IMR-90 (cell line): ENCODE data around the gene ADAMTS17. TPM values are rescaled to one million over a fixed set of nuclear protein-coding genes. Genes with fewer than 3 reads are reported as not detected.

Source experiments
- ATAC-seq: fragments of 200-7000 bp; cut with Tn5 transposase; 2 replicates; pipeline ENCODE4 v1.9.1; 2020; ENCODE audit warnings: low read depth, mild to moderate bottlenecking, moderate library complexity
- BruUV-seq: library from RNA; stranded (reverse); fragments of 400-500 nt; replicated peaks from 2 replicates; lab custom pipeline; 2021; lab: Mats Ljungman, UMichigan
- CTCF ChIA-PET: fragments of 300-600 bp; formaldehyde crosslinking; extraction: SDS; loops from one replicate; lab custom pipeline; 2021; ENCODE audit warnings: antibody characterized with exemption; lab: Yijun Ruan, JAX
- POLR2A ChIA-PET: fragments of 300-600 bp; sonication (Branson Sonifier 250); formaldehyde crosslinking; loops from one replicate; lab custom pipeline; 2022; ENCODE audit warnings: antibody characterized with exemption; ENCODE audit not compliant: unreplicated experiment; lab: Charles Lee
- DNase-seq: peaks from one replicate; pipeline ENCODE4 v3.0.0; 2013
- H2AFZ ChIP-seq: replicated peaks from 2 replicates; pipeline ENCODE3; 2013; ENCODE audit warnings: low read length, mild to moderate bottlenecking; ENCODE audit not compliant: poor library complexity
- H2AK5ac ChIP-seq: 2 replicates; pipeline ENCODE4 v1.6.1; 2013; ENCODE audit warnings: low read depth, low read length, inconsistent platforms
- H2AK9ac ChIP-seq: replicated peaks from 2 replicates; pipeline ENCODE3; 2013; ENCODE audit warnings: mild to moderate bottlenecking, low read depth, low read length, moderate library complexity; ENCODE audit not compliant: poor library complexity
- H2BK120ac ChIP-seq: 2 replicates; pipeline ENCODE4 v1.6.1; 2013; ENCODE audit warnings: low read depth, low read length, inconsistent platforms
- H2BK15ac ChIP-seq: 3 replicates; pipeline ENCODE4 v1.6.1; 2013; ENCODE audit warnings: low read depth, low read length, inconsistent platforms
- H2BK20ac ChIP-seq: 2 replicates; pipeline ENCODE4 v1.6.1; 2013; ENCODE audit warnings: low read depth, mild to moderate bottlenecking, inconsistent platforms, low read length, moderate library complexity
- H2BK5ac ChIP-seq: 2 replicates; pipeline ENCODE4 v1.6.1; 2013; ENCODE audit warnings: mild to moderate bottlenecking, low read depth, low read length, inconsistent platforms; ENCODE audit not compliant: poor library complexity, severe bottlenecking
- H3K14ac ChIP-seq: replicated peaks from 2 replicates; pipeline ENCODE4 v1.6.1; 2013; ENCODE audit warnings: low read depth, low read length, inconsistent platforms
- H3K18ac ChIP-seq: 2 replicates; pipeline ENCODE4 v1.6.1; 2013; ENCODE audit warnings: low read depth, low read length, control low read depth
- H3K23ac ChIP-seq: 2 replicates; pipeline ENCODE4 v1.6.1; 2013; ENCODE audit warnings: low read depth, low read length, inconsistent platforms
- H3K27ac ChIP-seq: 2 replicates; pipeline ENCODE4 v1.5.1; 2013; ENCODE audit warnings: mild to moderate bottlenecking, control low read depth, low read length; ENCODE audit not compliant: insufficient read depth
- H3K27me3 ChIP-seq: 2 replicates; pipeline ENCODE4 v1.6.1; 2013; ENCODE audit warnings: low read length; ENCODE audit not compliant: control insufficient read depth, insufficient read depth
- H3K36me3 ChIP-seq: 2 replicates; pipeline ENCODE4 v1.6.1; 2013; ENCODE audit warnings: low read length, mixed read lengths; ENCODE audit not compliant: control insufficient read depth, insufficient read depth
- H3K4ac ChIP-seq: 2 replicates; pipeline ENCODE4 v1.6.1; 2013; ENCODE audit warnings: low read depth, low read length, inconsistent platforms
- H3K4me1 ChIP-seq: 2 replicates; pipeline ENCODE4 v1.6.1; 2013; ENCODE audit warnings: low read length, mixed read lengths; ENCODE audit not compliant: control insufficient read depth, insufficient read depth
- H3K4me2 ChIP-seq: 2 replicates; pipeline ENCODE4 v1.6.1; 2013; ENCODE audit warnings: low read depth, mild to moderate bottlenecking, control low read depth, low read length, moderate library complexity
- H3K4me3 ChIP-seq: 2 replicates; pipeline ENCODE4 v1.5.1; 2013; ENCODE audit warnings: low read depth, mild to moderate bottlenecking, control low read depth, low read length, moderate library complexity; ENCODE audit not compliant: insufficient read depth
- H3K56ac ChIP-seq: 2 replicates; pipeline ENCODE4 v1.6.1; 2013; ENCODE audit warnings: low read length, inconsistent platforms; ENCODE audit not compliant: insufficient read depth; ENCODE audit errors: extremely low read depth
- H3K79me1 ChIP-seq, 2 experiments: 2 replicates each; pipeline ENCODE4 v1.6.1; 2013; ENCODE audit warnings: low read length in 2 of 2, inconsistent platforms in 1 of 2, low read depth in 1 of 2
- H3K9ac ChIP-seq: 2 replicates; pipeline ENCODE4 v1.6.1; 2013; ENCODE audit warnings: low read depth, low read length, control low read depth
- H3K9me1 ChIP-seq: 2 replicates; pipeline ENCODE4 v1.6.1; 2013; ENCODE audit warnings: low read length, inconsistent platforms; ENCODE audit not compliant: insufficient read depth
- H3K9me3 ChIP-seq: 2 replicates; pipeline ENCODE4 v1.6.1; 2013; ENCODE audit warnings: low read length; ENCODE audit not compliant: control insufficient read depth, insufficient read depth
- H4K20me1 ChIP-seq: 2 replicates; pipeline ENCODE4 v1.6.1; 2013; ENCODE audit warnings: low read length, inconsistent platforms; ENCODE audit not compliant: insufficient read depth
- H4K5ac ChIP-seq: 2 replicates; pipeline ENCODE4 v1.6.1; 2013; ENCODE audit warnings: mild to moderate bottlenecking, low read depth, low read length, control low read depth
- H4K8ac ChIP-seq, 2 experiments: 2 replicates each; pipeline ENCODE4 v1.6.1; 2013; ENCODE audit warnings: low read depth in 2 of 2, low read length in 2 of 2, control low read depth in 1 of 2, inconsistent platforms in 1 of 2
- H4K91ac ChIP-seq: 2 replicates; pipeline ENCODE4 v1.6.1; 2013; ENCODE audit warnings: low read depth, low read length, inconsistent platforms; ENCODE audit not compliant: insufficient read depth
- WGBS, 2 experiments: methylation state at CpG; one replicate each; pipeline versions ENCODE4 v1.1.5 to v1.1.7; 2013; ENCODE audit warnings: missing lambda C conversion rate in 2 of 2; ENCODE audit not compliant: insufficient read length in 1 of 2; ENCODE audit errors: extremely low coverage in 2 of 2; 5-methylcytosine and 5-hydroxymethylcytosine counted together
- dilution Hi-C: fragments of 300-500 bp; cut with HindIII; formaldehyde crosslinking; loops from one replicate; pipeline ENCODE4 v1.14.3; 2018; ENCODE audit warnings: low sequenced_read_pairs; ENCODE audit not compliant: unreplicated experiment
- in situ Hi-C: fragments of 300-500 bp; cut with MboI; formaldehyde crosslinking; loops from 3 replicates; pipeline ENCODE4 v1.14.3; 2019; ENCODE audit warnings: low sequenced_read_pairs, inconsistent platforms, mixed read lengths
- intact Hi-C: fragments of 100-400 bp; cut with micrococcal nuclease; formaldehyde crosslinking; loops from 2 replicates; pipeline ENCODE4 v1.10.0; 2022
- polyA plus RNA-seq, 3 experiments: library from polyadenylated mRNA; depleted of rRNA; stranded (reverse); fragments of >200 nt; gene quantifications; 2 replicates each; pipeline ENCODE4 v1.2.3, GENCODE V29; 2012; ENCODE audit warnings: low replicate concordance in 1 of 3
- total RNA-seq: library from RNA; depleted of rRNA; stranded (reverse); fragments of >200 nt; gene quantifications from 2 replicates; pipeline ENCODE4 v1.2.3, GENCODE V29; 2012
- TF ChIP-seq, protein P1 (sequence below): conservative IDR thresholded peaks from 2 replicates; pipeline ENCODE4 v1.5.1; 2012; ENCODE audit warnings: mild to moderate bottlenecking, low read depth, low read length, improper control_type of control experiment

ADAMTS17 gene
- total and polyA plus RNA-seq, 2 of the 4 experiments (the other 2 are of a cell fraction) = 0.03 TPM; not detected in 1

DNA sequence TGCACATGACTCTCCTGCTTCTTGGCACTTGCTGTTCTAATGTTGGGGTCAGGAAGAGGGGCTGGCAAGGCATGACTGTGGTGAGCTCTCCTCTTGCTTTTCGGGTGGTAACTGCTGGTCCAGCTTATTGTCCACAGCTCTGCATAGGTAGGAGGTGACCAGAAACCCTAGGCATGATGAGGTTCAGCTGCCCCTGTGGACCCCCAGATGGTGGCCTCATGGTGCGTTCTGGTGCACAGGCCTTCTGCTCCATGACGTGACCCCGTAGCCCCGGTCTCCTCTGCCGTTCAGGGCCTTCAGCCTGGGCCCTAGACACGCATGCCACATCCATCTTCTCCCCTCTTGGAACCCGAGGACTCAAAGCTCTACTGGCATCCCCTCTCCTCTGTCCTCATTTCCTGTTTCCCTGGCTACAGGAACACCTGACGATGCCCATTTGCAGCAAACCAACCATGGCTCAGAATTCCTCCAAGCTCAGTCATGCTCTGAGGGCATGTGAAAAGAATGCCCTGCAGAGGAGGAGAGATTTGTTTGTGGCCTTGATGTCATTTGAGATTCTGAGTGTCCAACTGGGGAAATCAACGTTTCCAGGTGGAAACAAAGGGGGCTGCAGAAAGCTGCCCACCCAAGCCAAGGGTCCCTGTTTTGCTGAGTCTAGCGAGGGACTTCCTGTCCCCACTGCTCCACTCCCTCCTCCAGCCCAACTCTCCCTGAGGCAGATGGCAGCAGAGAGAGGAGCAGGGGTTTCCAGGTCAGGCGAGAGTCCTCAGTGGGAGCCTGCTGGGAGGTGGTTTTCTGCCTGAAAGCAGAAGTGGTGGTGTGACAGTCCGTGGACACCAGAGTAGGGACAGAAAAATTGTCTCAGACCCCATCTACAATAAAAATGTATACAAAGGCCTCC lies 409.8 kb downstream of the ADAMTS17 start:
- no peak overlapping the region for H2AK9ac ChIP-seq
- 100% methylated on average over 1 of the region's 13 CpGs; no CpG with 5 or more reads in 1 of the 2 experiments for WGBS, 2 experiments
- no peaks in the 10 kb centered on the region for H3K4me1 ChIP-seq
- H3K27ac ChIP-seq = no peak overlapping the region
- H4K20me1 ChIP-seq = no peaks in the 10 kb centered on the region
- no peak overlapping the region for H3K9ac ChIP-seq
- H2BK20ac ChIP-seq = no peak overlapping the region
- no peak overlapping the region for H2BK5ac ChIP-seq
- DNase-seq = no peak
- H3K56ac ChIP-seq = no peak overlapping the region
- H2AFZ ChIP-seq = peak overlapping the region; percentile 43
- H2BK15ac ChIP-seq = no peak overlapping the region
- H4K5ac ChIP-seq = no peak overlapping the region
- no peaks in the 10 kb centered on the region for H3K9me3 ChIP-seq
- in situ Hi-C loops = loop anchor here (10.0 kb wide), 1 partner anchor 633 kb away; no protein-coding TSS in a partner anchor
- POLR2A ChIA-PET = no interaction called here
- H4K91ac ChIP-seq = no peak overlapping the region
- no peak overlapping the region for H4K8ac ChIP-seq
- dilution Hi-C loops = no loop called here
- no peak overlapping the region for H3K18ac ChIP-seq
- no peaks in the 10 kb centered on the region for H3K79me1 ChIP-seq
- H3K27me3 ChIP-seq = peaks cover 3% of the 10 kb centered on the region; the same call in 1 of the 2 replicates
- H2AK5ac ChIP-seq = no peak overlapping the region
- BruUV-seq = no TSS peak
- no peak overlapping the region for H3K14ac ChIP-seq
- no peak overlapping the region for H3K4ac ChIP-seq
- H3K36me3 ChIP-seq = no peaks in the 10 kb centered on the region
- H2BK120ac ChIP-seq = no peak overlapping the region
- TF ChIP-seq, protein P1, sequence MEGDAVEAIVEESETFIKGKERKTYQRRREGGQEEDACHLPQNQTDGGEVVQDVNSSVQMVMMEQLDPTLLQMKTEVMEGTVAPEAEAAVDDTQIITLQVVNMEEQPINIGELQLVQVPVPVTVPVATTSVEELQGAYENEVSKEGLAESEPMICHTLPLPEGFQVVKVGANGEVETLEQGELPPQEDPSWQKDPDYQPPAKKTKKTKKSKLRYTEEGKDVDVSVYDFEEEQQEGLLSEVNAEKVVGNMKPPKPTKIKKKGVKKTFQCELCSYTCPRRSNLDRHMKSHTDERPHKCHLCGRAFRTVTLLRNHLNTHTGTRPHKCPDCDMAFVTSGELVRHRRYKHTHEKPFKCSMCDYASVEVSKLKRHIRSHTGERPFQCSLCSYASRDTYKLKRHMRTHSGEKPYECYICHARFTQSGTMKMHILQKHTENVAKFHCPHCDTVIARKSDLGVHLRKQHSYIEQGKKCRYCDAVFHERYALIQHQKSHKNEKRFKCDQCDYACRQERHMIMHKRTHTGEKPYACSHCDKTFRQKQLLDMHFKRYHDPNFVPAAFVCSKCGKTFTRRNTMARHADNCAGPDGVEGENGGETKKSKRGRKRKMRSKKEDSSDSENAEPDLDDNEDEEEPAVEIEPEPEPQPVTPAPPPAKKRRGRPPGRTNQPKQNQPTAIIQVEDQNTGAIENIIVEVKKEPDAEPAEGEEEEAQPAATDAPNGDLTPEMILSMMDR = no peak
- H3K9me1 ChIP-seq = no peaks in the 10 kb centered on the region
- no peak overlapping the region for H3K4me3 ChIP-seq
- H3K23ac ChIP-seq = no peak overlapping the region
- CTCF ChIA-PET = no interaction called here
- ATAC-seq = no peak
- H3K4me2 ChIP-seq = no peak overlapping the region
- intact Hi-C loops = no loop called here
